NCI-H226 (cell line): ENCODE measurements around the gene GUCY1A1.
"Not testable (repeated sequence)": the region's sequence is repeated elsewhere in the genome, so short reads cannot be mapped to it uniquely, and the experiment has no call there.

Experiments
- DNase-seq: peaks from one replicate; pipeline ENCODE4 v3.0.0-alpha.2; 2015

Gene GUCY1A1, protein sequence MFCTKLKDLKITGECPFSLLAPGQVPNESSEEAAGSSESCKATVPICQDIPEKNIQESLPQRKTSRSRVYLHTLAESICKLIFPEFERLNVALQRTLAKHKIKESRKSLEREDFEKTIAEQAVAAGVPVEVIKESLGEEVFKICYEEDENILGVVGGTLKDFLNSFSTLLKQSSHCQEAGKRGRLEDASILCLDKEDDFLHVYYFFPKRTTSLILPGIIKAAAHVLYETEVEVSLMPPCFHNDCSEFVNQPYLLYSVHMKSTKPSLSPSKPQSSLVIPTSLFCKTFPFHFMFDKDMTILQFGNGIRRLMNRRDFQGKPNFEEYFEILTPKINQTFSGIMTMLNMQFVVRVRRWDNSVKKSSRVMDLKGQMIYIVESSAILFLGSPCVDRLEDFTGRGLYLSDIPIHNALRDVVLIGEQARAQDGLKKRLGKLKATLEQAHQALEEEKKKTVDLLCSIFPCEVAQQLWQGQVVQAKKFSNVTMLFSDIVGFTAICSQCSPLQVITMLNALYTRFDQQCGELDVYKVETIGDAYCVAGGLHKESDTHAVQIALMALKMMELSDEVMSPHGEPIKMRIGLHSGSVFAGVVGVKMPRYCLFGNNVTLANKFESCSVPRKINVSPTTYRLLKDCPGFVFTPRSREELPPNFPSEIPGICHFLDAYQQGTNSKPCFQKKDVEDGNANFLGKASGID

DNA sequence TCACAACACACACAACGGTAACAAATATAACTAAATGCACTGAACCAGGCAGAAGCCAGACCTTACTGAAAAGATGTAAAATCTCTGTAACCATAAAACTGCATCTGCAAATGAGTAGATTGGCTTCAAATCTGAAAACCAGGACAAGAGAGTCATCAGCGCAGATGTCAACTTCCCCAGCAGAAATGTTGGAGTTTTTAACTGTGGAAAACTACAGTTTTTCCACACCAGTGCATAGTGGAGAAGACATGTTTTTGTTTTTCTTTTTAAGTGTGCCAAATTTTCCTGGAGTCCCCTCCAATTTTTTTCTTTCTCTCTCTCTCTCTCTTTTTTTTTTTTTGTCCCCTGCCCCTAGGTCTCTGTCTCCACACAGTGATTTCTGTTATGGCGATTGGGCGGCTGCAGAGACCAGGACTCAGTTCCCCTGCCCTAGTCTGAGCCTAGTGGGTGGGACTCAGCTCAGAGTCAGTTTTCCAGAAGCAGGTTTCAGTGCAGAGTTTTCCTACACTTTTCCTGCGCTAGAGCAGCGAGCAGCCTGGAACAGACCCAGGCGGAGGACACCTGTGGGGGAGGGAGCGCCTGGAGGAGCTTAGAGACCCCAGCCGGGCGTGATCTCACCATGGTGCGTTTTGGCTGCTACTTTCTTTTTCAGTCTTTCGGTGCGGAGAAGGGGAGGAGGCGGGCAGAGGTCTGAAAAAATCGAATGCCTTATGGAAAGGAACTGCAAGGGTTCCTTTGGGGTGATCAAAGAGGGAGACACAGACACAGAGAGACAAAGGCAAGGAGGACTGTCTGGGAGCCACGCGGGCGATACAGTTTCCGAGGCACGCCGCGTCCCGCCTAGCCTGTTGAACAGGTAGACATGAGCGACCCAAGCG lies at the start of gene GUCY1A1:
Gene GUCY1A1, plus strand, starts transcription at position 505 of the 878 bp plus-strand sequence. CDS start 30,020 bp downstream, outside the sequence.
- DNase-seq = no peak

DNA sequence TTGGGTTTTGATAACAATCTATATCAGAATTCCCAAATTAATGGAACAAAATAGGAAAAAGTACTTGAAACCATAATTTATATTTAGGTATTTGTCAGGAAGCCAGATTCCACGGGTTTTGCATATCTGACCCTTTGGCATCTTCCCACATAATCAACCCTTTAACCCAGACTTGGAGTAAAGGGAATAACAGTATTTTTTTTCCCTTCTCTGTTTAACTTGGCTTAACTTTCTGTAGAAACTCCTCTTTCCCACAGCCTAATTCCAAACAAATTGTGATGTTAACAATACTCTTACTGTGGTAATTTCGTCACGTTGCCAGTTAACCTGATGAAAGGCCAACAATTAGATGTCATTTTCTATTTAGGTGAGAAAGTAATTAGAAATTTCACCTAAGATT lies 49.4 kb upstream of the GUCY1A1 start:
- no peak for DNase-seq

DNA sequence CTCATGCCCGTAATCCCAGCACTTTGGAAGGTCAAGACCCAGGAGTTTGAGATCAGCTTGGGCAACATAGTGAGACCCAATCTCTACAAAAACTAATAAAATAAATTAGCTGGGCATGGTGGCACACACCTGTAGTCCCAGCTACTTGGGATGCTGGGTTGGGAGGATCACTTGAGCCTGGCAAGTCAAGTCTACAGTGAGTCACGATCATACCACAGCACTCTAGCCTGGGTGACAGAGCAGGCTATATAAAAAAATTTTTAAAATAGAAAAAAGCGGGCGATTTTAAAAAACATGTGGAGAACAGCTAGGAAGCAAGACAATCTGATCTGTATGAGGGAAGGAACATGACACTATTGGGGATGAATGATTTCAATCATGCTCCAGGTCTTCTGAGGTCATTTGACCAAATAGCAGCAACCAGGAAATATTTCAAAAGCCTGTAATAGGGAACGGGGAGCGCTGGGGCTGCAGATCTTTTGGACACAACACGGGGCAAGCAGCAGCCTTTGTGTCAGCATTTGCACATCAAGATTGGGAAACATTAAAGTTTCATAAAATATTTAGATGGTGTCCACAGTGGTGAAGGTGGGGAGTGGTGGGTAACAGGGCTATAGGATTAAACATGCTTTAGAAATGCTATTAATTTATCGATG lies 48.3 kb upstream of the GUCY1A1 start:
- DNase-seq = no peak

DNA sequence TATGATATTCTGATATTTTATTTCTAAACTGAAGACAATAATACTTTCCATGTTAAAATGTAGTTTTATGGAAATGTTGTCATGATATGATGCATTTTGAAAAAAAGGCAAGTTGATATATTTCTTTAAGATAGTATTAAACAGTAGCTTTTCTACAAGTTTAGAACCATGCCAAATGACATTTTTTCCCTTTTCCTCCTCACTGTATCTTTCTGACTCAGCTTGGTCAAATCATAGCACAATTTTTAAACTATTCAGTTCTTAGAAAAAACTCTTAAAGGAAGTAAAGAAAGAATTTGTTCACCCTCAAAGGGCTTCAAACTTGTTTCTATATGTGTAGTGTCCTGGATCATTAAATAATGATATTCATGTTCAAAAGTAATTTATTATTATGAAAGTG lies 46.0 kb upstream of the GUCY1A1 start:
- no peak for DNase-seq

DNA sequence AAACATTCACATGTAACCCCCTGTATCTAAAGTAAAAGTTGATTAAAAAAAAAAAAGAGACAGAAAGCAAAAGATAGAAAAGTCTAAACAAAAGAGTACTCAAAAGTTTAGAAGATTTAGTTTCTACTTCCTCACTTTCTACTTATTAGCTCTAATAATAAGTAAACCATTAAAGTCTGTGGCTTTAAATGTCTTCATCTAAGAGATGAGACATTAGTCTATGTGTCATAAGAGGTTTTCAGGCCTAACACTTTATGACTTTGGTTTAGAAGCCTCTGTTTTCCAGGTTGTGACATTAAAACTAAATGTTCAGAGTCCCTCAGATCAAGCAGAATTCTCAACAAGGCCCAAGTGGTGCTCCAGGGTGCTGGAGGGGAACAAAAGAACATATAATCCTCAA lies 42.2 kb upstream of the GUCY1A1 start:
- no peak for DNase-seq

DNA sequence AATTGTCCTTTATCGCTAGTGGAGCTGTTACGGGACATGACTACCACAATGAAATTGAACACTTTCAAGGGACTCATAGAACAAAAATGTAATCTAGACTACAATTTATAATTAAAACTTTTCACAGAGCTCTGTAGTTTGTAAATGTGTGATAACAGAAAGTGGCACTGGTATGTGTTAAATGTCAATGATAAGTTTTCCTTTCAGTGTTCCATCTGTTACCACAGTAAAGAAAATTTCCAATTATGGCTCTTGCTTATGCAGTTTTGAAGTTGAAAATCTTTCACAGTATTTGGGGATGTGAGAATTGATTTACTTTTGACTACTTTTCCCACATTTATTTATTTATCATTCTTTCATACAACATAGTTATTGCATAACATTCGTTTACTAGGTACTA lies 40.1 kb upstream of the GUCY1A1 start:
- no peak for DNase-seq

DNA sequence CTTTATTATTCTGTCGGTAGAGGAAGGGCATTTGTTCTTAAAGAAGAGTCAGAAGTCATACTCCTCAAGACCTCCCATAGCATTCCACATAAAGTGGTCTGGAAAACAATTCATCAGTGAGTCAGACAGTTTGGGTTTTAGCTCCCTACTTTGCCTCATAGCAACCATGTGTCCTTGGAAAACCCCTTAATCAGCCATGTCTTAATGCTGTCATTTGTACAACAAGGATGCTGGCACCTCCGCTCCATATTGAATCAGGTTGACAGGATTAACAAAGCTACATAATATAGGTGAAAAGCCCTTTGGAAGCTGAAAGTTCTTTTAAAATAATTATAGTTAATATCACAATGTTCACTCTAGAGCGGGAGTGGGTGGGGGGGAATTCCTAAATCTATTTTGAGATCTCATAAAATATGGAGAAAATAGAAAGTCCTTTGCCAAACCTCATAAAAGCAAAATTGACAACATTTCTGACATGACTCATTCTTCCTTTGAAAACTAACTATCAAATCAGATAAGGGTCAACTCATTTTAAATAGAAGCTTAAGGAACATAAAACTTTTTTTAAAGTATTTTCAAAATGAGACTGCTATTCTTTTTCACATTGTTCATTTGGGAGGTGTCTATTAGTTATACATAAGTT lies 37.3 kb upstream of the GUCY1A1 start:
- DNase-seq = peak; percentile 49

DNA sequence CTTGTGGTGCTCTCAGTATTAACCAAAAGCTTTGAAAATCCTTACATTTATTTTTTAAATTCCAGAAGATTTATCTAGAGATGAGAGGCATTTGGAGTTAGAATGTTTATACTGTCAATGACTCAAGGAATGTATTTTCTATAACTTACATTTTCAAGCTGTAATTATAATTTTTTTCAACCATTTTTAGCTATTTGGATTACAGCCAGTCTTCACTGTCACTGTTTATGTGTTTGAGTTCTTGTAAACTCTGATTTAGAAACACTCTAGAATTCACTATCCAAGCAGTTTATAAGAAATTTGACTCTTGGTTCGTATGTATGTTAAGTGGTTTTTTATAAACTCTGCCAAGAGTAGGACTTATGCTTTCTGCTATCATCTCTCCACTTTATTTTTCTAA lies 36.7 kb upstream of the GUCY1A1 start:
- DNase-seq = no peak

DNA sequence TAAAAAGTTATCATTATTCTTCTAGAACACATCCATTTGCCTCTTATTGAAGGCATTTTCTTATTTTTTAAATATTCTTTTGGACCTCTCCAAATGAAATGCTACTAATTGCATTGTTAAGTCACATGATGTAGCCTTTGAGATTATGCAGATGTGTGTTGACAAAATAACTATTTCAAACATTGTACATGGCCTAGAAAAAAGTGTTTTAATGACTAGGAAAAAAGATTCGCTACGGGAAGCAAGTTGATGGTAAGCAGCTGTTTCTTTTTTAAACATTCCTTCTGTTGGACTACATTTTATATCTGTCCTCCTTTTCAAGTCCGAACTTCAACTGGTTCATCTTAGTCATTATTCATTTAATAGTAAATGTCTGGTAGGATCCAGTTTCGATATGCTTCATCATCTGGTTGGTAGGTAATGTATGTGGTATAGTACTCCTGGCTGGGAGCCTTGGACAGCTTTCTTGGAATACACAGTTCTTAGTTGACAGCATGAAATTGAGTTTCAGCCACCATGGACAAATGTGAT lies 34.3 kb upstream of the GUCY1A1 start:
- no peak for DNase-seq

DNA sequence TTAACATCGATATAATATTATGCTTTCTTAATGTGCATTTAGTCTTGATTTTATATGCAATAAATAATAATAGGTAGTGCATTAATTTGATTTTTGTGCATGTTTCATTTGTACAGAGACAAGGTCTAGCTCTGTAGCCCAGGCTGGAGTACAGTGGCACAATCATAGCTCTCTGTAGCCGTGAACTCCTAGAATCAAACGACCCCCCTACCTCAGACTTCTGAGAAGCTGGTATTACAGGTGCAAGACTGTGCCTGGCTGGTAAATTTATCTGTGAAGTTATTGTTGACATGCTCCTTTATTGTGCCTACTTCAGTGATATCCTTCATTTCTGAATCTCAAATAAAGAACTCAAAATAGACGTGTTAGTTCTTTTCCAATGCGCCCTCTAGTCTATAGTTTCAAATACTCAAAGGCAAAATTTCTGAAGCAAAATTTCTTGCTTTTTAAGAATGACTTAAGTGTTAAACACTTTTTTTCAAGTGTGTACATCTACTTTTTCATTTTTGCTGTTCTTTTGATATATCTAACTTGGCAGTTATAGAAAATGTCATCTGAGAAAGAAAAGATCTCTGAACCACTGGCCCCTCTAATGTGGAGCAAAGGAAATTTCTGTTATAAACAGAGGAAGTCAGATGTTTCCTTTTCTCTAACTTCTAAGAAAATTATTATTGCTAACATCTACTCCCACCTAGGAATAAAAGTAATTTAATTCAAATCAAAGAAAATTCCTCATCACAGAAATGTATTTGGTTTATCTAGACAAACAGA lies 28.3 kb upstream of the GUCY1A1 start:
- DNase-seq = no peak

DNA sequence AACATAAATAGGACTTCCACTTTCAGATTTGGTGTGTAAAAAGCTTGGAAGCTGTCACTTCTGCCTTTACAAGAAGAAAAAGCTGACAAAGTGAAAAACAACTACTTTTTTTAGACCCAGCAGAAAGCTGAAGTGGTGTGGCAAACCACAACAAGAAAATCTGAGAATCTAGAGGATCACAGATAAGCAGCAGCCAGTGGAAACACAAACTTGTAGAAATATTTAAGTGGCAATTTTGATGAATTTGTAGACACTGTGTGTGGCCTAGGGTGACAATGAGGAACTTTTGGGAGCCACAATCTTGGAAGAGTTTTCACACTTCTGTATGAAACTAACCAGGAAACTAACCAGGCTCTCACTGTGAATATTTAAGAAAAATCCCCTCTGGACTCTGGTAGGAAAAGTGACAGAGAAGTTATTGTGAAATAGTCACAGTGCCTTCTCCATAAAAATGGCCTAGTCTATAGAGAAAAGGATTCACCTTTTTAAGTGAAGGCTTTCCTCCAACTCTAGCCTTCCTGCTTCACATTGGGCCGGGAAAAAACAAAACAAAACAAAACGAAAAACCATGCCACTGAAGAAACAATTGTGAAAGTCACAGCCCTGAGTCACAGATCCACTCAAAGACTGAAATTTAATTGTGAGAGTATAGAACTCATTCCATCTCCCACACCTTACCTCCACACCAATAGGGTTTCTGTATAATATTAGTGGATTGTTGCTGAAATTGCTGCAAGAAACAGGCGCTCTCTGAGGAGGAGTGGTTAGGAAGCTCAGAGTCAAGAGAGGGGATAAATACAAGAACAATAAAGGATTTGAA lies 26.7 kb upstream of the GUCY1A1 start:
- DNase-seq = no peak

DNA sequence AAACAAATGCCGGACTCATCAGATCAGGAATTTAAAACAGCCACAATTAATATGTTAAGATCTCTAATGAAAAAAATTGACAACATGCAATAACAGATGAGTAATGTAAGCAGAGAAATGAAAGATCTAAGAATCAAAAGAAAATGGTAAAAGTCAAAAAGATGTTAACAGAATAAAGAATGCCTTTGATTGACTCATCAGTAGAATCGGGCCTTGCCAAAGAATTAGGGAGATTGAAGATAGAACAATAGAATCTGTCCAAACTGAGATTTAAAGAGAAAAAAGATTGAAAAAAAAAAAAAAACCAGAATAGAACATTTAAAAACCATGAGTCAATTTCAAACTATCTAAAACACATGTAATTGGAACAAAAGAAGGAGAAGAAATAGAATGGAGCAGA lies 25.9 kb upstream of the GUCY1A1 start:
- DNase-seq = no peak

DNA sequence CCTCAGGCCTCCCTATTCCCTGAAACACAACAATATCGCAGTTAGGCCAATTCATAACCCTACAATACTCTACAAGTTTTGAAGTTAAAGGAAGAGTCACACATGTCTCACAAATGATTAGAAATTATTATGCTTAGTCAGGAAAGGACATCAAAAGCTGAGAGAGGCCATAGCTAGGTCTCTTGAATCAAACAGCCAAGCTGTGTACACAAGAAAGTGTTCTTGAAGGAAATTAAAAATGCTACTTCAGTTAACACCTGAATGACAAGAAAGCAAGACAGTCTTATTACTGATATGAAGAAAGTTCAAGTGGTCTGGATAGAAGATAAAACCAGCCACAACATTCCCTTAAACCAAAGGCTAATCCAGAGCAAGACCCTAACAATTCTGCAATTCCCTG lies 23.6 kb upstream of the GUCY1A1 start:
- no peak for DNase-seq

DNA sequence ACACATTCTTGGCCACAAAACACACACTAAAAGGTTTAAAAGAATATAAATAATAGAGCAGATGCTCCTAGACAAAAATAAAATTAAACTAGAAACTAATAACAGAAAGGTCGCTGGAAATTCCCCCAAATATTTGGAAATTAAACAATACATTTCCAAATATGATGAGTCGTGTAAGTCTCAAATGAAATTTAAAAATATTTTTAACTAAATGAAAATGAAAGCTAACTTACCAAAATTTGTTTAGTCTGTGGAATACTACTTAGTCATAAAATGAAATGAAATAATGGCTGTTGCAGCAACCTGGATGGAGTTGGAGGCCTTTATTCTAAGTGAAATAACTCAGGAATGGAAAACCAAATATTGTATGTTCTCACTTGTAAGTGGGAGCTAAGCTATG lies 20.6 kb upstream of the GUCY1A1 start:
- no peak for DNase-seq

DNA sequence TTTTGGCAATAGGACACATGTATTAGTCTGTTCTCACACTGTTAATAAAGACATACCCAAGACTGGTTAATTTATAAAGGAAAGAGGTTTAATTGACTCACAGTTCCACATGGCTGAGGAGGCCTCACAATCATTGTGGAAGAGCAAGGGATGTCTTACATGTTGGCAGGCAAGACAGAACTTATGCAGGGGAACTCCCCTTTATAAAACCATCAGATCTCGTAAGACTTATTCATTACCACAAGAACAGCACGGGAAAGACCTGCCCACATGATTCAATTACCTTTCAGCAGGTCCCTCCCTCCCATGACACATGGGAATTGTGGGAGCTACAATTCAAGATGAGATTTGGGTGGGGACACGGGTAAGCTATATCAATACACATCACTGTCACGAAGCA lies 15.9 kb upstream of the GUCY1A1 start:
- not testable (repeated sequence) for DNase-seq

DNA sequence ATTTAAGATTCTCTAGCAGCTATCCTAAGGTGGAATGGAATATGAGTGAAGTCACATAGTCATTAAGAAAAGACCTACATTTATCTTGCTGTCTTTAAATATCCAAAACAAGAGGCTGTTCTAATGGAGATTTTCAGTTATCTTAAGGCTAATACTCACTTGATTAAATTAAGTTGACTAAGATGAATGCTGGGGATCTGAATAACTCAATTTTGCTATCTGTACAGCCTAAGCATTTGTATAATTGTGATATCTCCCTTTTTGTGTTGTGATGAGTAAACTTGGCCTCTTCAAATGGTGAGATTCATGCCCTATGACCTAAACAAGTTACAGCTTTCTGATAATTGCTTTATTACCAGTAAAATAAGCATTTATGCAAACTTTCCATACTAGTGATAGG lies 13.6 kb upstream of the GUCY1A1 start:
- no peak for DNase-seq

DNA sequence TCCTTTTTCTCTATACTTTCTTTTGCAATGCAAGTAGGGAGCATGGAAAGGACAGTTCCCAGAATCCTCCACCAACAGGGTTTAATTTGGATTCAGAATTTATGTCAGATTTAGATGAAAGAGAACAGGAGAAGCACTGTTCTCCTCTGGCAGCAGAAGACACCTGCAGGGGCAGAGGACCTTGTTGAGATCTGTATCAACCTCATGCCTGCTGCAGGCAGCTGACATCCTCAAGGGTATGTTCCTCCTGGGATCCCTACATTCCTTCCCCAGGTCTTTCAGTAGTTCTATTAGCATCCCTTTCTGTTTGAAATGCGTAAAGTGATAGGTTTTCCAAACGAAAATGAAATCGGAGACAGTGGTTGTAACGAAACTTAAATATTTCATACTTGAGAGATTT lies 10.6 kb upstream of the GUCY1A1 start:
- no peak for DNase-seq

DNA sequence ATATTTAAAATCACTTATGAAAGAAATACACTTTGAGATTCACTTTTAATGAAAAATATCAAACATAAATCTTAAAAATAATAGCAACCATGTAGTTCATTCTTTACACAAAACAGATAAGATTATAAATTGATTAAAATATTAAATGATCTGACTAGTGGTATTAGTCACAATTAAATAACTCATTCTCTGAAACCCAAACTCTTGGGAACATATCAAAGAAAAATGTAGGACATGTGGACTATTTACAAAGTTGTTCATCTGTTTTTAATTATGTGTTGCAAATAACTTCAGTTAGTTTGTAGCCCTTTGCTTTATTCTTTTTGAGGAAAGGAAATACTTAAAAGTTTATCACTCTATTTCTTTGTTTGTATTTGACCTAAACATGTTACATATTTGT lies 9.5 kb upstream of the GUCY1A1 start:
- DNase-seq = no peak

DNA sequence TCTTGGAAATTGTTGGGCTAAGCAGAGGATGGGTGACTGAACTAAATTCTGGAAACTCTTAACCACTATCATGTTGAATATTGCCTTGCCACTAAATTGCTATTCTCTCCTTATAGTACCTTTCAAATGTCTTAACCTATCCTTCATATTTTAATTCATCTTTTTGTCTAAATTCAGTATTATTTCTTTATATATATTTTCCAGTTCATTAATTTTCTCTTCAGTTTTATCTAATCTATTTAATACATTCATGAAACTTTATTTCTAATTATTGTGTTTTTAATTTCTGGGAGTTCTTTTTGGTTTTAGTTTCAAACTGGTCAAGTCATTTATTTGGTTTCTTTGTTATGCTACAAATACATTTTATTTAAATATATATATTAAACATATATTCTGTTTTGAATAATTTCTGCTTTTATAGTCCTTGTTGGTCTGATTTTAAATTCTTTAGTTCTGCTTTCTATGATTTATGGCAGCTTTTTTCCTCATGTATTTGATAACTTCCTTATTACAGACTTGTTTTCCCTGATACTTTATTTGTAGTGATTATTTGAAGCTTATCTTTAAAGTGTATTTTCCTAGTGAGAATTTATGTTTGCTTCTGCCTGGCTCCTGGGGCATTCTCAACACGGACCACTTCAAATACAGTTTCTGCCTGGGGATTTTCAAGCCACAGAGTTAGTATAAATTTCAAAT lies 8.5 kb upstream of the GUCY1A1 start:
- DNase-seq = no peak

DNA sequence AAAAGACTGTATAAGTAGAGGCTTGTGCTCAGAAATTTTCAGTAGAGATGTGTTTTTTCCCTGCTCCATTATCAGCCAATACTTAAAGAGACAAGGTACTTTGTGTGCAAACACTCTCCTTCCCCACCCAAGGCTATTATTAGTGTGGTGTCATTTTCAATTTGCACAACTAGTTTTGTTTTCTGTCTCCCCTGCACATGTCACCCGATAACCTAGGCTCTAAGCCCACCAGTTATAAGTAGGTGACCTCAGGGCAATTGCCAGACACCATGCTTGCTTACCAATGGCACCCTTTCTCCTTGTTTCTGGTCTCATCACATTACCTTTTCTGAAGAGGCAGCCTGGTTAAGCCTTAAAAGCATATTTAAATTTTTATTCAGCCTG lies 8.0 kb upstream of the GUCY1A1 start:
- no peak for DNase-seq
